ENCODE data around the gene ATP6AP1.

The ATP6AP1 gene

DNA sequence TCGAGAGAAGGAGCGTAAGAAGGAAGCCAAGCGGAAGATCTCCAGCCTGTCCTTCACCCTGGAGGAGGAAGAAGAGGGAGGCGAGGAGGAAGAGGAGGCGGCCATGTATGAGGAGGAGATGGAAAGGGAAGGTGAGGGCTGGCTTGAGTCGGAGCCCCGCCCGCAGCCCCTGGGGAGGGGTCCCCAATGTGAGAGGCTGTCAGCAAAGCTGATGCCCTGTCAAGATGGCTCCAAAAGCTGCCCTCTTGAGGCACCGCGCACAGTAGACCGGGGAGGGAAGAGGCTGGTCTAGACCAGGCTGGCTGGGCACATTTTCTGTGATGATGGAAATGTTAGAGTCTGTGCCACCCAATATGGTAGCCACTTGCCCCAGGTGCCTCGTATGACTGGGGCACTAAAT is 18.0 kb downstream of the ATP6AP1 start:
- DNase-seq, result no peak

DNA sequence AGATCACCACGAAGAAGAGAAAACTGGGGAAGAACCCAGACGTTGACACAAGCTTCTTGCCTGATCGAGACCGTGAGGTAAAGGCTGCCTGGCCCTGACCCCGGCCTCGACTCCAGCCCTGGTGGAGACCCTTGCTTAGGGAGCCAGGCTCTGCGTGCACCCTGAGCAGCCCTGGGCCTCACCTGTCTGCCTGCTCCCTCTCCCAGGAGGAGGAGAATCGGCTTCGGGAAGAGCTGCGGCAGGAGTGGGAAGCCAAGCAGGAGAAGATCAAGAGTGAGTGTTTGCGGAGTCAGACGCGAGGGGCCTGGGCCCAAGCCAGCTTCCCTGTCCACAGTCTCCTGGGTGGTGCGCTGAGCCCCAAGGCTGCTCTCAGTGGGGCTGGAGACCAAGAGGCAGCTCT is 20.0 kb downstream of the ATP6AP1 start:
- no peak for DNase-seq

DNA sequence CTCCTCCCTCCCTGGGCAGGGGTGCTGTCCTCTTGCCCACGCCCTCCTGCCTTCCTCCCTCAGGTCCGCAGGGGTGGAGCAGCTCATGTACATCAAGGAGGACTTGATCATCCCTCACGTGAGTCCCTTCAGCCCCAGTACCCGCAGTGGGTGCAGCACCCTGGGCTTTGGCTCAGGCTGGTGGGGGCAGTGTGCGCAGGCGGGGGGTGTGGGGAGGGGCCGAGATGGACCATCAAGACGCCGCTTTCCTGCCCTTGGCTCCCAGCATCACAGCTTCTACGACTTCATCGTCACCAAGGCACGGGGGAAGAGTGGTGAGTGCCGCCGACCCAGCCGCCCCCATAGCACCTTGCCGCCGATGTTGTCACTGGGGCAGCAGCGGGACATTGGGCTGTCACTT is 21.1 kb downstream of the ATP6AP1 start:
- no peak for DNase-seq

DNA sequence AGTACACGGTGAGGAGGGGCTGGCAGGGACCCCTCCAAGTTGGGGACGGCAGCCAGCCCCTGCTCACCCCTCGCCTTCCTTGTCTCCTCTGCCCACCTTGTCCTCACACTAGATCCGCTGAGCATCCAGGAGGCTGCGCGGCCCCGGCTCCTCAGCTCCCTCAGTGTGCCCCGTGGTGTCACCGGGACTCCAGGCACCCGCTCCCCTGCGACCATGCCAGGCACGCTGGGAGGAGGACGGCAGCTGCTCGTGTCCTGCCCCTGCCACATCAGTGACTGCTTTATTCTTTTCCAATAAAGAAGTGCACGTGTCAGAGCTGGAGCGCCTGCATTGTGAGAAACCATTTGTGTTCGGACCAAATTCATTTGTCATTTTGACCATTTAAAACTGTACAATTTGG is 21.8 kb downstream of the ATP6AP1 start:
- DNase-seq, result peak in 3 of 14 donors; percentile 7 to 14 (median 7)

DNA sequence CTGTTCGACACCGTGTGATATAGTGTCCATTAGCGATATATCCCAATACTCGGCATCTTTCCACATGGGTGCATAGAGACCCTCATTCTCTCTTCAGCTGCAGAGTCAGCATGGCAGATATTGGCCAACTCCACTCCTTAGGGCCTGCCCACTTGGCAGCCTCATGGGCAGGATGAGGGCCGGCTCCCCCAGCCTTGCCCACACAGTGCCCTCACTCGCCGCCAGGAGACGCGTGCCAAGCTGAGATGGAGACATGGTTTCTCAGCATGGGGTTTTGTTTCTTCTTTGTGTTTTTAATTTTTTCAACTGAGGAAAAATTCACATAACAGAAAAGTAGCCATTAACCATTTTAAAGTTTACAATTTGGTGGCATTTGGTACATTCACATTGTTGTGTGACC is 24.3 kb downstream of the ATP6AP1 start:
- DNase-seq, result peak in 3 of 14 donors; percentile 3 to 16 (median 4)

DNA sequence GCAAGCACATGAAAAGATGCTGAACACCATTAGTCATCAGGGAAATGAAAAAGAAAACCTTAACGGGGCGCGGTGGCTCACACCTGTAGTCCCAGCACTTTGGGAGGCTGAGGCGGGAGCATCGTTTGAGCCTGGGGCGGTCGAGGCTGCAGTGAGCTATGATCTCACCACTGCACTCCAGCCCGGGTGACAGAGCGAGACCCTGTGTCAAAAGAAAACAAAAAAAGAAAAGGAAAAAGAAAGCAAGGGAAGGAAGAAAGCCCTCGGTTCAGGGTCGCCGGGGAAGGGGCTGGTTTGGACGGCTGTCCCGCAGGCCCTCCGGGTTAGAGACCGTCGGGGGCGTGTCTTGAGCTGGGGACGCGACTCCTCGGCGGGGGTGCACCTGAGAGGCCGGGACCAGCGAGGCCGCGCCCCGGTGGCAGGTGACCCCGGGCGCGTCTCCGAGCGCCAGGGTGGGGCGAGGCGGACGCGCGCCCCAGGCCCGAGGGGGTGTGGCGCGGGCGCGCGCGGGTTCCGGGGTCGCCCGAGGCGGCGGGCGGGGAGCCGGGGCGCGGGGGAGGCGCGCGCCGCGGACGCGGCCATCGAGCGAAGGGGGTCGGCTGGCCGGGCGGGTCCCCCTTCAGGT is 29.1 kb downstream of the ATP6AP1 start:
- peak in 4 of 14 donors; percentile 20 to 73 (median 54) for DNase-seq

DNA sequence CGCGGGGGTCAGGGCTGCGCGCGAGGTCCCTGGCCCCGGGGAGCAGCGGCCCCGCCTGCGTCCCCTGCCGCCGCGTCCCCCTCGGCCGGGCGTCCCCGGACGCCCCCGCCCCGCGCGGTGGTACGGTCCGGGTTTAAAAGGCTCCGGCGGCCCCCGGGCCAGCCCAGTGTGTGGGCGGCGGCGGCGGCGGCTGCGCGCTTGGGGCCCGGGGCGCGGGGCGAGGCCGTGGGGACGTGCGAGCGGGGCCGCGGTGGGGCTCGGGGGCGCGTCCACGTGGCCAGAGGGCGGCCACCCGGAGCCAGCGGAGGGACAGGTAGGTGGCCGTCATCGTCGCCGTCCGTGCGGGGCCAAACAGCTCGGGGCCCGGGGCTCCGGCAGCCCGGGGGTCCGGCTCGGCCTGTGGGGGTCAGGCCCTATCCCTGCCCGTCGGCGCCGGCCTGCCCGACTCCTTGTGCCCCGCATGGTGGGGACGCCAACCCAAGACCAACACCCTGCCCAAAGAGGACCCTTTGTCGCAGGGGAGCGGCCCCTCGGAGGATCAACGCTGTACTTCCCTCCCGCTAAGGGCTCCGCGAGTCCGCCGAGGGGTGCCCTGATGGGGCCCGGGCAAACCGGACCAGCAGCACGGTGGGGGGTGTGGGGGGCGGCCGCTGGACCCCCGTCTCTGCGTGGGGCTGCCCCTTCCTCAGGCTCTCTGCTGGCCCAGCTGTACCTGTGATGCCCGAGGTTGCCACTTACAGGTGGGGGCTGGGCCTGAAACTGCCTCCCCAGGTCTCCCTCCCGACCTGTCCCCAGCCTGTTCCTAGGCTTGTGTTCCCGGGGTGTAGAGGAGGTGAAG is 29.9 kb downstream of the ATP6AP1 start, which contains the start of gene PLXNA3:
TSS of gene PLXNA3 (plus strand) at position 166 of the 838 bp plus-strand sequence. CDS start 1,903 bp downstream, outside the sequence.
- DNase-seq, result peak in 5 of 14 donors; percentile 12 to 73 (median 46)

DNA sequence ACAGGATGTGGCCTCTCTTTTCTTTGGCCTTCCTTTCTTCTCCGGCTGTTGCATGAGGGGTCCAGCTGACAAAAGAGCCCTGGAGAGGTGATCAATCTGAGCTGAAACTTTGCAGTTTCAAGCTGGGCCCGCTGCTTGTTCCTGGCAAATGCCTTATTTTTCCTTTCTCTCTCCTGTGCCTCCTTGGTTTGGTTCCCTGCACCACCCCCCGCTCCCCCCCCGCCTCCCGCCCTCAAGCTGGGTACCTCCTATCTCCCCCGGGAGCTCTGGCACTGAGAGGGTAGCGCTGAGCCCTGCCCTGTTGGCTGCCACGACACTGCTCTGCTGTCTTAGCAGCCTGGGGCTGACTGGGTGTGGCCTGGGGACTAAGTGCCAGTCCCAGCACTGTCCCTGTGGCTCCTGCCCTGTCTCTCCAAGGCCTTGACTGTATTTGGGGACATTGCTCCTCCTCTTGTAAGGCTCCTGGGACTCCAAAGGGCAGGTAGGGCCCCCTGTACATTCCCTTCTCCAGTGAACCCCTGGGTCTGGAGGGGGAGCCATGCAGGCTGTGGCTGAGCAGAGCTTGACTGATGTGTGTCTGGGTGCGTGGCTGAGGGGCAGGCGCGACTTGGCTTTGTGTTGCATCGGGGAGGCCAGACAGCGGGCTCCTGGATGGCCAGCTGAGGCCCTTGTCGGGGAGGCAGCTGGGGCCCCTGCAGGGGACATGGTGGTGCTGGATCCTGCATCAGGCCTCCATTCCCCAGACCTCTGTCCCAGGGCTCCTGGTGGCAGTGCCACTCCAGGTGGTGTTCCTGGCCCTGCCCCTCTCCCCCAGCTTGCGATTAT is 30.7 kb downstream of the ATP6AP1 start:
- DNase-seq, result peak in 6 of 14 donors; percentile 9 to 30 (median 16)

DNA sequence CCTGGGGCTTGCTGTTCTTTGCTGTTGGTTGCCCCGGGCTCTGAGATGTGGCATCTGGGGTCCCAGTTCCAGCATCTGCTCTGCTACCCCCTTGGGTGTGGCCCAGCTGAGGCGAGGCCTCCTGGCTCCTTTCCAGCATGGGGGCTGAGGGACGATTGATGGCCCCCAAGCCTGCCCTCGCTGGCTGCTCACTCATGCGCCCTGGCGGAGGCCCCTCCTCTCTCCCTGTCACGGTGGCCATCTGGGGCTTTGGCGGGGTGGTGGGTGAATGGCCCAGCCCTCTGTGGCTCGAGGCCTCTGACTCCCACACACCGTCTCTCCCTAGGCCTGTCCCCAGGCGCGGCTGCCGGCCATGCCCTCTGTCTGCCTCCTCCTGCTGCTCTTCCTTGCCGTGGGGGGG is 31.4 kb downstream of the ATP6AP1 start:
- DNase-seq, result no peak

DNA sequence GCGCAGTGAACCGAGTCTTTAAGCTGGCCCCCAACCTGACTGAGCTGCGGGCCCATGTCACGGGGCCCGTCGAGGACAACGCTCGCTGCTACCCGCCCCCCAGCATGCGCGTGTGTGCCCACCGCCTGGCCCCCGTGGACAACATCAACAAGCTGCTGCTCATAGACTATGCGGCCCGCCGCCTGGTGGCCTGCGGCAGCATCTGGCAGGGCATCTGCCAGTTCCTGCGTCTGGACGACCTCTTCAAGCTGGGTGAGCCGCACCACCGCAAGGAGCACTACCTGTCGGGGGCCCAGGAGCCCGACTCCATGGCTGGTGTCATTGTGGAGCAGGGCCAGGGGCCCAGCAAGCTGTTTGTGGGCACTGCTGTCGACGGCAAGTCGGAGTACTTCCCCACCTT is 31.8 kb downstream of the ATP6AP1 start:
- no peak for DNase-seq

DNA sequence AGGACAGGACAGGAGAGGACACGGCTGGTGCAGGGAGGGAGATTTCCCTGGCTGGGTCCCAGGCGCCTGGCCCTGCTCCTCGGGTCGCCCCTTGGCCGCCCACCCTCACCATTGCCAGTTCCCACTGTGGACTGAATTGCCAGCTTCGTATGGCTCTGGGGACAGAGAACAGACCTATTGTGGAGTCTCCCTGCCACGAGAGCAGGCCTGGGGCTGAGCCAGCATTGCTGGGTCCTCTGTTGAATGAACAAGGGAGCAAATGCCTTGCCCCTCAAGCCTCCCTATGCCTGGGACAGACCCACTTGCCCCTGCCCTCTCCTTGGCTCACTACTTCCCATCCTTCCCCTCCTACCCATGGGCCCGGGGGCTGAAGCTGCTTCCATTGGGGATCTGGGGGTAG is 33.9 kb downstream of the ATP6AP1 start:
- peak in 4 of 14 donors; percentile 4 to 19 (median 14) for DNase-seq

DNA sequence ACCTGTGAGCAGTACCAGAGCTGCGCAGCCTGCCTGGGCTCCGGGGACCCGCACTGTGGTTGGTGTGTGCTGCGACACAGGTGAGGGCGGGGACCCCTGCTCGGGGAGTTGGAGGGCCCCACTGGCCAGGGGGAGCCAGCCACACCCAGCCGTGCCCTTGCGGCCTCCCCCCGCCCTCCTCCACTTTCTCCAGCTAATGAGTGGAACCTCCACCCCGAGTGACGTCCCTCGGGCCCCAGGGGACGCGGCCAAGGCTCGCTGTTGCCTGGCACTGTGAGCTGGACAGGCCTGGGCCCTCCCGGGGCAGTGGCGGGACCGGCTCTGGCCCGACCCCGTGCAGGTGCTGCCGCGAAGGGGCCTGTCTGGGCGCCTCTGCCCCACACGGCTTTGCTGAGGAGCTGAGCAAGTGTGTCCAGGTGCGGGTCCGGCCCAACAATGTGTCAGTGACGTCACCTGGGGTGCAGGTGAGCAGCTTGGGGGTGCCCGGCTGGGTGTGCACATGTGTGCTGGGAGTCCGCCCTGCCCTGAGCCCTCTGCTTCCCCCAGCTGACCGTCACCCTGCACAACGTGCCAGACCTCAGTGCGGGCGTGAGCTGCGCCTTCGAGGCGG is 35.2 kb downstream of the ATP6AP1 start:
- DNase-seq, result no peak

DNA sequence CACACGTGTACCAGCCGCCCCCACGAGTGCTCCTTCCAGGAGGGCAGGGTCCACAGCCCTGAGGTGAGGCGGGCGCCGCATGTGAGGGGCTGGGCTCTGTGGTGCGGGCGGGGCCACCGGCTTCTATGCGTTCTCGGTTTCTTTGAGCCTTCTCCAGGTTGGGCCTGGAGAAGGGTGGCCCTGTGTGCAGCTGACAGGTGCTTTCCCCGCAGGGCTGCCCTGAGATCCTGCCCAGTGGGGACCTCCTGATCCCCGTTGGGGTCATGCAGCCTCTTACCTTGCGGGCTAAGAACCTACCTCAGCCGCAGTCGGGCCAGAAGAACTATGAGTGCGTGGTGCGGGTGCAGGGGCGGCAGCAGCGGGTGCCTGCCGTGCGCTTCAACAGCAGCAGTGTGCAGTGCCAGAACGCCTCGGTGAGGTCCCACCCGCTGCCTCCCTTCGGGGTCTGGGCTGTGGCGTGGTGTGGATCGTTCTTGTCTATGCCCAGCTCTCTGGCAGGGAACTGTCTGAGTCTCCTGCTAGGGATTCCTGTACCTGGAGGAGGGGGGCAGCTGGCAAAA is 36.4 kb downstream of the ATP6AP1 start:
- no peak for DNase-seq

DNA sequence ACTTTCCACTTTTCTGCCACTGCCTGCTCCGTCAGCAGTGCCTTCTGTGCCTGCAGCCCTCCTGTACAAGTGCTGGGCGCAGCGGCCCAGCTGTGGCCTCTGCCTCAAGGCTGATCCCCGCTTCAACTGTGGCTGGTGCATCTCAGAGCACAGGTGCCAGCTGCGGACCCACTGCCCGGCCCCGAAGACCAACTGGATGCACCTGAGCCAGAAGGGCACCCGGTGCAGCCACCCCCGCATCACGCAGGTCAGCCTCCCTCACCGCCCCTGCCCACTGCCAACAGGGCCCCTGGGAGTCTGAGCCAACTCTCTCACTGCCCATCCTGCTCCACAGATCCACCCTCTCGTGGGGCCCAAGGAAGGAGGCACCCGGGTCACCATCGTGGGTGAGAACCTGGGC is 37.1 kb downstream of the ATP6AP1 start:
- DNase-seq, result no peak

DNA sequence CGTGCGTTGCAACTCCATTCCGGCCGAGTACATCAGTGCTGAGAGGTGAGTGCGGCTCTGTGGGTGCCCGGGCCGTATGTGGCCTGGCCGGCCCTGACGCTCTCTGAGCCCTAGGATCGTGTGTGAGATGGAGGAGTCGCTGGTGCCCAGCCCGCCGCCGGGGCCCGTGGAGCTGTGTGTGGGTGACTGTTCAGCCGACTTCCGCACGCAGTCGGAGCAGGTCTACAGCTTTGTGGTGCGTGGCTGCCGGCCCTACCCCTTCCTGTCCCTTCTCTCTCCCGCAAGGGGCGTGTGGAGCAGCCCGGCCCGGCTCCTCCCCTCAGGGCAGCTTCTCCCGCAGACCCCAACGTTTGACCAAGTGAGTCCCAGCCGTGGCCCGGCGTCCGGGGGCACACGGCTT is 37.6 kb downstream of the ATP6AP1 start:
- no peak for DNase-seq

DNA sequence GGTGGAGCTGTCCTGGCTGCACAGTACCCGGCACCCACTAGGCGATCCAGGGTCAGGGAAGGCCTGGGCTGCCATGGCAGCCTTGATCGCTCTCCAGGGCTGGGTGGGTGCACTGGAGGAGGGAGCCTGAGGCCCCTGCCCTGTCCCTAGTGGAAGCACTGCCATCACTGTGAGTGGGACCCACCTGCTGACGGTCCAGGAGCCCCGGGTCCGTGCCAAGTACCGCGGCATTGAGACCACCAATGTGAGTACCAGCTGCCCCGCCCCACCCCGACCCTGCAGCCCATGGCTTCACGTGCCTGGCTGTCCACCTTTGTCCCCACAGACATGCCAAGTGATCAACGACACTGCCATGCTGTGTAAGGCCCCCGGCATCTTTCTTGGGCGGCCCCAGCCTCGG is 38.4 kb downstream of the ATP6AP1 start:
- no peak for DNase-seq

DNA sequence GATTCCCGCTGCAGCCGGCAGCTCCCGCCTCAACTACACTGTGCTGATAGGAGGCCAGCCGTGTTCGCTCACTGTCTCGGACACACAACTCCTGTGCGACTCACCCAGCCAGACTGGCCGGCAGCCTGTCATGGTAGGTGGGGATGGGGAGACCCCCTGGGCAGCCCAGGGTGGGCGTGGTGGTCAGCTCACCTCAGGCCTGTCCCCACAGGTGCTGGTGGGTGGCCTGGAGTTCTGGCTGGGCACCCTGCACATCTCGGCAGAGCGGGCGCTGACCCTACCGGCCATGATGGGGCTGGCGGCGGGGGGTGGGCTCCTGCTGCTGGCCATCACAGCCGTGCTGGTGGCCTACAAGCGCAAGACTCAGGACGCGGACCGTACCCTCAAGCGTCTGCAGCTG is 39.1 kb downstream of the ATP6AP1 start:
- DNase-seq, result no peak

DNA sequence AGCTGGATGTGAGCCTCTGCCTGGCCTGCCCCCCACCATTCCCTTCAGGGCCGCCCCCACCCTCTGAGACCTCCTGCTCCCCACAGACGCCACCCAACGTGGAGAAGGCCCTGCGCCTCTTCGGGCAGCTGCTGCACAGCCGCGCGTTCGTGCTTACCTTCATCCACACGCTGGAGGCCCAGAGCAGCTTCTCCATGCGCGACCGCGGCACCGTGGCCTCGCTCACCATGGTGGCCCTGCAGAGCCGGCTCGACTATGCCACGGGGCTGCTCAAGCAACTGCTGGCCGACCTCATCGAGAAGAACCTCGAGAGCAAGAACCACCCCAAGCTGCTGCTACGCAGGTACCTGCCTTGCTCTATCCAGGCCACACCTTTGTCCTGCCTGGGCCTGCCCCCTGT is 39.7 kb downstream of the ATP6AP1 start:
- no peak for DNase-seq

DNA sequence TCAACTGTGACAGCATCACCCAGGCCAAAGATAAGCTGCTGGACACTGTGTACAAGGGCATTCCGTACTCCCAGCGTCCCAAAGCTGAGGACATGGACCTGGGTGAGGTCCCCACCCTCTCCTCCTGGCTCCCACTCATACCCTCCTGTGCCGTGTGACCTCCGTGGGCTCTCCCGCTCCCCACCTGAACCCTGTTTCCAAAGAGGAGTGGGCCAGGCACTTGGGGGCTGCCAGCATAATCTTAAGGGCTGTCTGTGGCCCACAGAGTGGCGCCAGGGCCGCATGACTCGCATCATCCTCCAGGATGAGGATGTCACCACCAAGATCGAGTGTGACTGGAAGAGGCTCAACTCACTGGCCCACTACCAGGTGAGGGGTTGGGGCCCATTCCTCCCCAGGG is 40.6 kb downstream of the ATP6AP1 start:
- no peak for DNase-seq

DNA sequence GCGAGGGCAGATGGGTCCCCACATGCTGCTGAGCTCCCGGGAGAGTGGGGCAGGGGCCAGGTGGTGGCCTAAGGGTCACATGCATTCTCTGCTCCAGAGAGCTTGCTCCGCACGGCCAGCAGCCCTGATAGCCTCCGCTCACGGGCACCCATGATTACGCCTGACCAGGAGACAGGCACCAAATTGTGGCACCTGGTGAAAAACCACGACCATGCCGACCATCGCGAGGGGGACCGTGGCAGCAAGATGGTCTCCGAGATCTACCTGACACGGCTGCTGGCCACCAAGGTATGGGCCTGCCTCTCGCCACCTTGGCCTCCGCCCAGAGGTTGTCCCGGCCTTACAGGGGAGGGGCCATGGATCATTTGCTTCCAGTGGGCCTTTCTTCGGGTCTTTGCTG is 41.4 kb downstream of the ATP6AP1 start:
- DNase-seq, result no peak

DNA sequence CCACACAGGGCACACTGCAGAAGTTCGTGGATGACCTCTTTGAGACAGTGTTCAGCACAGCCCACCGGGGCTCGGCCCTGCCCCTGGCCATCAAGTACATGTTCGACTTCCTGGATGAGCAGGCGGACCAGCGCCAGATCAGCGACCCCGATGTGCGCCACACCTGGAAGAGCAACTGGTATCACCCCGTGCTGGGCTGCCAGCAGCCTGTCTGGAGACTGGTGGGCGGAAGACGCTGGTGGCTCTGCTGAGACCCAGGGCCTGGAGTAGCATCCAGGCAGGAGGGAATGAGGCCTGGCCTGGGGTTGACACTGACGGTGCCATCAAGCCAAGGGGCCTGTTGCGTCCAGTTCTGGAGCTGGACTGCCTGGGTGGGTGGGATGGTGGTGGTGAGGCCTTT is 42.0 kb downstream of the ATP6AP1 start:
- DNase-seq, result no peak

DNA sequence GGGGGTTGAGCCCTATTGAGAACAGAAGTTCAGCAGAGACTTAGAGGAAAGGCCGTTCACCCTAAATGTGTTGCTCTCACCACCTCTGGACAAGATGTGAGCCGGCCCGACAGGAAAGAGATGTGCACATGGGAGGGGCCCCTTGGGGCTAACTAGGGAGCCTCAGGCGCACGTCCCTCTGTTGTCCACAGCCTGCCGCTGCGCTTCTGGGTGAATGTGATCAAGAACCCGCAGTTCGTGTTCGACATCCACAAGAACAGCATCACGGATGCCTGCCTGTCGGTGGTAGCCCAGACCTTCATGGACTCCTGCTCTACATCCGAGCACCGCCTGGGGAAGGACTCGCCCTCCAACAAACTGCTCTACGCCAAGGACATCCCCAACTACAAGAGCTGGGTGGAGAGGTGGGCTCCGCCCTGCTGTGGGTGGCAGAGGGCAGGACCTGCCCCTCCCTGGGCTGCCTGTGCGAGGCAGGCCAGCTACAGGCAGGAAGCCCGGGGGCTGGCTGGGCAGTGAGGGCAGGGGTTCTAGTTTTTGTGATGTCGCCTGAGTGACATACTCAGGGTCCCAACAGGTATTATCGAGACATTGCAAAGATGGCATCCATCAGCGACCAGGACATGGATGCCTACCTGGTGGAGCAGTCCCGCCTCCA is 42.6 kb downstream of the ATP6AP1 start:
- DNase-seq, result no peak

Measured in C1 segment of cervical spinal cord (tissue), 14 donors.